Adrenal gland (tissue), 12 donors: ENCODE measurements around the gene SHROOM2. TPM values are rescaled to one million over a fixed set of nuclear protein-coding genes. Genes with fewer than 3 reads are reported as not detected.

Experiments used
- DNase-seq, 7 donors: peaks; one replicate each; pipeline ENCODE4 v3.0.0-alpha.2; 2019 to 2020
- H3K27ac ChIP-seq, 5 donors: fragments of 200-600 bp; sonication (generic) in 4 of 5; 1 replicate in 3 of 5; 2 replicates in 2 of 5; pipeline versions ENCODE4 v1.5.1 to v1.8.0; 2016 to 2020; ENCODE audit warnings: mild to moderate bottlenecking in 1 of 5
- H3K27me3 ChIP-seq: fragments of 200-600 bp; 2 replicates; pipeline ENCODE4 v1.8.0; 2021
- H3K36me3 ChIP-seq, 2 donors: fragments of 200-600 bp; replicated peaks in 1 of 2; 1 replicate in 1 of 2; 2 replicates in 1 of 2; pipeline versions ENCODE4 v1.5.1 to v1.8.0; 2018 to 2022
- H3K4me1 ChIP-seq, 2 donors: fragments of 200-600 bp; replicated peaks in 1 of 2; 1 replicate in 1 of 2; 2 replicates in 1 of 2; pipeline versions ENCODE4 v1.5.1 to v1.8.0; 2018 to 2021
- H3K4me3 ChIP-seq, 4 donors: fragments of 200-600 bp; sonication (generic) in 3 of 4; one replicate each; pipeline ENCODE4 v1.5.1; 2016 to 2018
- H3K9me3 ChIP-seq, 3 donors: fragments of 200-600 bp; sonication (generic) in 1 of 3; replicated peaks in 1 of 3; 1 replicate in 2 of 3; 2 replicates in 1 of 3; pipeline versions ENCODE4 v1.5.1 to v1.8.0; 2016 to 2021
- CTCF ChIP-seq, 6 experiments: fragments of 450-650 bp in 4 of 6; fragments of 200-600 bp in 2 of 6; sonication (generic) in 1 of 6; IDR thresholded peaks; 1 replicate in 5 of 6; 2 replicates in 1 of 6; pipeline versions ENCODE4 v1.5.1 to v1.8.0; 2016 to 2021; ENCODE audit warnings: antibody characterized with exemption in 6 of 6, mild to moderate bottlenecking in 2 of 6, moderate library complexity in 1 of 6
- POLR2A ChIP-seq, 2 donors: fragments of 450-650 bp; IDR thresholded peaks; one replicate each; pipeline ENCODE4 v1.6.1; 2017; ENCODE audit warnings: antibody characterized with exemption in 2 of 2, mild to moderate bottlenecking in 2 of 2, moderate library complexity in 1 of 2
- WGBS, 4 donors: extraction: QIAGEN DNeasy Blood & Tissue Kit in 2 of 4; methylation state at CpG; one replicate each; pipeline versions ENCODE4 v1.1.5 to v1.1.7; 2013 to 2017; 5-methylcytosine and 5-hydroxymethylcytosine counted together
- intact Hi-C, 2 donors: fragments of 100-400 bp; cut with DNase I; formaldehyde crosslinking; loops; one replicate each; pipeline versions ENCODE4 v1.14.1 to v1.15.0; 2022 to 2023
- polyA plus RNA-seq, 3 donors: library from polyadenylated mRNA; stranded (reverse); fragments of 200-250 nt in 2 of 3; fragments of 350-450 nt in 1 of 3; fragmentation: Illumina TruSeq in 1 of 3; extraction: RNeasy Lipid Tissue Mini Kit (QIAGEN cat#74804) in 1 of 3; gene quantifications; one replicate each; pipeline ENCODE4 v1.2.3, GENCODE V29; 2013 to 2014
- total RNA-seq, 9 donors: library from RNA; depleted of rRNA in 4 of 9; stranded (reverse); fragments of >200 nt in 4 of 9; fragments of 120-200 nt in 1 of 9; fragmentation: NEBNext Ultra II Directional in 1 of 9; extraction: Animal tissue kit (Norgen Biotek cat#: 25700) in 1 of 9; gene quantifications; one replicate each; pipeline versions ENCODE4 v1.1.0 to v1.2.4, GENCODE V29; 2013 to 2023
- donor health status: healthy with polysubstance abuse.
- donor health status: Bipolar disorder and iron deficiency.
- donor health status: DM: yes; HTN: yes; CAD: no.
- donor health status: DM: no; HTN: no; CAD: no.
- donor health status: DM: no; HTN: no; CAD: no.
- donor health status: DM: yes; HTN: yes; CAD: no.

SHROOM2 gene
- total and polyA plus RNA-seq, 12 donors = 1.7 to 7.2 (median 4.0) TPM

- no peaks in the 10 kb centered on the region for H3K4me1 ChIP-seq
- intact Hi-C loops = no loop called here
- no peaks in the 10 kb centered on the region for H3K9me3 ChIP-seq
- H3K27me3 ChIP-seq = peaks cover 4% of the 10 kb centered on the region
- no peak overlapping the region for H3K4me3 ChIP-seq
- TF ChIP-seq POLR2A (IDR thresholded peaks at IDR 0.05) = no peak
- no peak for TF ChIP-seq CTCF (IDR thresholded peaks at IDR 0.05)
- DNase-seq = no peak
- no peaks in the 10 kb centered on the region for H3K36me3 ChIP-seq
- no peak overlapping the region for H3K27ac ChIP-seq
- 66 to 86% (median 83%) methylated on average over 5 to 8 of the region's 8 CpGs for WGBS, 4 donors
These were observed 60.8 kb downstream of the SHROOM2 start for GRCh38 chrX:9847071-9847470.

GRCh38 chrX:9848718-9849479 lies 62.7 kb downstream of the SHROOM2 start:
- H3K9me3 ChIP-seq = no peaks in the 10 kb centered on the region
- TF ChIP-seq POLR2A (IDR thresholded peaks at IDR 0.05) (no peak), CTCF (IDR thresholded peaks at IDR 0.05) (no peak)
- DNase-seq = no peak
- H3K27ac ChIP-seq = no peak overlapping the region
- H3K27me3 ChIP-seq = peaks cover 14% of the 10 kb centered on the region
- H3K36me3 ChIP-seq = no peaks in the 10 kb centered on the region
- WGBS, 4 donors = 87 to 93% (median 90%) methylated on average over 4 to 17 of the region's 17 CpGs
- intact Hi-C loops = no loop called here
- no peaks in the 10 kb centered on the region for H3K4me1 ChIP-seq
- H3K4me3 ChIP-seq = no peak overlapping the region

GRCh38 chrX:9851890-9852289 lies 65.7 kb downstream of the SHROOM2 start:
- no peak for DNase-seq
- peaks cover 10% of the 10 kb centered on the region for H3K27me3 ChIP-seq
- H3K36me3 ChIP-seq = no peaks in the 10 kb centered on the region
- intact Hi-C loops = no loop called here
- 76 to 94% (median 84%) methylated on average over 6 of the region's 6 CpGs for WGBS, 4 donors
- TF ChIP-seq POLR2A (IDR thresholded peaks at IDR 0.05) (no peak), CTCF (IDR thresholded peaks at IDR 0.05) (no peak)
- no peaks in the 10 kb centered on the region for H3K4me1 ChIP-seq
- no peaks in the 10 kb centered on the region for H3K9me3 ChIP-seq
- no peak overlapping the region for H3K27ac ChIP-seq
- H3K4me3 ChIP-seq = no peak overlapping the region

GRCh38 chrX:9853307-9853706 lies 67.1 kb downstream of the SHROOM2 start:
- no peak for TF ChIP-seq POLR2A (IDR thresholded peaks at IDR 0.05)
- TF ChIP-seq CTCF (IDR thresholded peaks at IDR 0.05) = no peak
- no peak overlapping the region for H3K27ac ChIP-seq
- peaks cover 10% of the 10 kb centered on the region for H3K27me3 ChIP-seq
- intact Hi-C loops = no loop called here
- H3K9me3 ChIP-seq = no peaks in the 10 kb centered on the region
- no peak overlapping the region for H3K4me3 ChIP-seq
- H3K4me1 ChIP-seq = no peaks in the 10 kb centered on the region
- no peaks in the 10 kb centered on the region for H3K36me3 ChIP-seq
- DNase-seq = no peak
- WGBS, 4 donors = 68 to 90% (median 82%) methylated on average over 4 of the region's 4 CpGs
